Limb (tissue), 2 donors: ENCODE data around the gene FARS2.

Experiments used
- DNase-seq, 2 donors: peaks; one replicate each; pipeline ENCODE4 v3.0.0-alpha.2; 2016; ENCODE audit errors: extremely low spot score in 2 of 2

Gene FARS2

DNA sequence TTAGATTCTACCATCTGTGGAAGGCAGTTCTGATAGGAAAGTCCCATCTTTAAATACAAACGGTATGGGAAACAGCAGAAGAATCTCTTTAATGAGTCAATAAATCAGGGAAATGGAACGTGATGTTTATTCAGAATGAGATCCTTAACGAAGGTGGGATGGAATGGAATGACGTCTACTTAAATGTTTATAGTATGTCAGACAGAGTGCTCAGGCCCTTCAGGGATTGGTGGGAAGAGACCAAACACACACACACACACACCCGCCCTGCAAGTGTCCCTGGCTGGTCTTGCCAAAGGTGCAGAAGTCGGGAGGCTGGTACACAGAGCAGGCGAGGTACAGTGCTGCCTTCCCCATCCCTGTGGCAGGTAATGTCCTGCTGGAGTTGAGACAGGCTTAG is 164.0 kb downstream of the FARS2 start:
- DNase-seq = no peak

DNA sequence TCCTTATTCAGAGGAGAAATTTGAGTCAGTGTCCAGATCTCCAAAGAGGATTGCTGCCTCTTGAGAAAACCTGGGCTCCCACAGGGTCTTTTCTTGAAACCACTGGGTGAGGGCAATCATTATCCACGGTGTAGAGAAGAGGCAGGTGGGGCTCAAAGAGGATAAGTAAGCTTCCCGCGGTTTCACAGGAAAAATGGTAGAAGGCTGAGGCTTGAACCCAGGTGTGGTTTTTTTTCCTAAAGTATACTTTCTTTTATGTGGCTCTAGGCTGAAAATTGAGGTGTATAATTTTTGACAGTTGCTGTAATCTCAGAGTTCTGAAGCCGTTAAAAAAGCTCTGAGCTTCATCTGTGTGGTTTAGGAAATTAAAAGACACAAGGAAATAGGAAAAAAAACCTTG is 164.5 kb downstream of the FARS2 start:
- no peak for DNase-seq

DNA sequence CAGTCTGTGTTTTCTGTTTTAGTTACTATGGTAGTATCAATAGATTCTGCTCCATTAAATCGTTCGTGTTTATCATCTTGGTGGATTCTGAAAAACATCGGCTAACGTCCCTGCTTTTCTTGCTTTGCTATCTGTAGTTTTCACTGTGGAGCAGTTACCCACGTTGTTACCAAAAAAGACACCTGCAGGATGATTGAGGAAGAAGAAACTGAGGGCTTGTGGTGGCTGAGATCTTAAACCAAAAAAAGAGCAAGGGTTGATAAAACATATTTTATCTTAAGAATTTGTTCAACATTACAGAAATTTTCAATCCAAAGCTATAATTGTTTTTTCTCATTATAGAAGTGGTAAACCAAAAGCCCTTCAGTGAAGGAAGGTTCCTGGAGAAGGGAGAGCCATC is 166.3 kb downstream of the FARS2 start:
- no peak for DNase-seq

DNA sequence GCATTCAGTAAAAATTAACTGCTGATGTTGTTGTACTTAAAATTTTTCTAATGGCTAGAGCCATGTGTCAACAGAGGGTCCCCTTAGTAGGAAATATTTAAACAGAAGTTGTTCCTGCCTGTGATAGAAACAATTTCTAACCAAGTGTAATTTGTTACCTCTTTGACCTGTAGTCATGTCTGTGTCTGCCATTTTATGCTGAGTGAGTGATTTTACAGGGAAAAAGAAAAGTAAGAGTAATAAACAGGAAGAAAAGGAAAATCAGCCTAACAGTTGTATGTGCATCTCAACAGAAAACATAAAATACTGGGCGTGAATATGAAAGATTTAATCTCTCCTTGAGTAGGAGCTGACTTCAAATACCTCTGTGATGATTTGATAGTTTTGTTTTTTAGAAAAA is 172.0 kb downstream of the FARS2 start:
- no peak for DNase-seq

DNA sequence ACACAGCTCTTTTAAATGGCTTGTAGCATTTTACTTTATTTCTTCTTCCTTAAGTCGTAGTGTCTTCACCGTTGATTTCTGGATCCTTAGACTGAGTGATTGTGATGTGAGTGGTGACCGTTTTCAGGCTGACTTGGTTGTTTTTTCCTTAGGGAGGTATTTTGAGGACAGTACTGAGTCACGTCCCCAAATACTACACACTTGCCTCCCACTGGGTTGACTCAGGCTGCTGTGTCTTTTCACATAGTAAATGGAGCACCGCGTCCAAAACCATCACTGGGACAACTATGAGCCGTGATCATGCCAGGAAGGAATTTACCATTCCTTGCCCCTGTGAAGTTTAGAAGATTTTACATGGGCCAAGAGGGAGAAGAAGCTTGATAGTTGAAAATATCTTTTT is 174.1 kb downstream of the FARS2 start:
- no peak for DNase-seq

DNA sequence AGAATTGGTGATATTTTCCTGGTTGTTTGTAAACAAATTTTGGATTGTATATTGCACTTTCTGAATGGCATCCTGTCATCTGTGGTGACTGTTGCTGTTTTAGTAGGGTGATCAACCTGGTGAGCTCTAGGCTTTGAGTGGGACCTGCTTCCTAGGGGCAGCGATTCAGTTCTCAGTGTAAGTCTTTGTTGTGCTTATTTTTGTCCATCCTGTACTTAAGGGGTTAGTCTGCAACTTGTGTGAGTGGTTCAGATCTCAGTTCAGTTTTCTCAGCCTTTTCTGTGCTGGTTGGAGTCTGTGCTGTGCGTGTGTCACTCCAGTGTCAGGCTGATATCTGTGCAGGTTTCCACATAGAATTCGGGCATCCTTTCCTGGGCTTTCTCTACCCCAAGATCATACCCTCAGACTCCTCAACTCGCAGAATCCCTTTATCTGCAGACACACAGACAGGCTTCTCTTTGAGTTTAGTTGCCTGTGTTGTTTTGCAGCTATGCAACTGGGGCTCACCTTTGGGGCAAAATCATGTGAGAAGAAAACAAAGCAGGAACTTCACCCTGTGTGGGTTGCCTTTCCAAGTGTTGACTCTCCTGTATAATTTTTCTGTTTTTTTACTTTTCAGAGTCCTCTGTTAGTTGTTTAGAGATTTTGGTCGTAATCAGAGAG is 177.7 kb downstream of the FARS2 start:
- DNase-seq = no peak

DNA sequence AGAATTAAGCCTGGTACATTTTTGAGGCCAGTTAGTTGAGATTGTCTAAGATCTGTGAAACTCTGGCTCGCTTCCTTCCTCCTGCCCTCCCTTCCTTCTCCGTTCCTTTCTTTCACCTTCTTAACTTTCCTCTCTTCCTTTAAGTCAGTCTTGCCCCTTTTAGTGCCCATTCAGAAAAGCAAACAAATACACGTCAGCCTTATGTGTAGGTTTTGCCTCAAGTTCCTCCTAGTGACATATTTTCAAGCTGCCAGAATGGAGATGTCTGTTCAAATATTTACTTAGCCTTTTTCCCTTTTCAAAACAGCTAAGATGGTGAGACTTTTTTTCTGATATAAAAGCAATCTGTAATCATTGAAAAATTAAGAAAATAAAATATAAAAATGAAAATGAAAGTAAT is 178.4 kb downstream of the FARS2 start:
- no peak for DNase-seq

DNA sequence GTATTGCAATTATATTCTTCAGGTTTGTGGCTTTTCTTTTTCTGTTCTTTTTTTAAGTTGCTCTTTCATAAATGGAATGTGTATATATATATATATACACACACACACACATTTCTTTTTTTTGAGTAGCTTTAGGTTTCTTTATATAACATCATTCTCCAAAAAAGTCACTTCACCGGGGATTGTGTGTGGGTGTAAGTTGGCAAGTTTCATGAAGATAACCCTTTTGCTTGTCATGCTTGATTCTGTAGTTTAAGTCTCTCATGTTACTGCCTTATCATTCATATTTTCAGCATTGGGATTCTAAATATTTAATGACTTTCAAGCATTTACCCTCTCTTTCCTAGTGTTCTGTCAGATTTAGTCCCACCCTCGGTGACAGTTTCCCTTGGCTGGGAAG is 181.0 kb downstream of the FARS2 start:
- DNase-seq = no peak

DNA sequence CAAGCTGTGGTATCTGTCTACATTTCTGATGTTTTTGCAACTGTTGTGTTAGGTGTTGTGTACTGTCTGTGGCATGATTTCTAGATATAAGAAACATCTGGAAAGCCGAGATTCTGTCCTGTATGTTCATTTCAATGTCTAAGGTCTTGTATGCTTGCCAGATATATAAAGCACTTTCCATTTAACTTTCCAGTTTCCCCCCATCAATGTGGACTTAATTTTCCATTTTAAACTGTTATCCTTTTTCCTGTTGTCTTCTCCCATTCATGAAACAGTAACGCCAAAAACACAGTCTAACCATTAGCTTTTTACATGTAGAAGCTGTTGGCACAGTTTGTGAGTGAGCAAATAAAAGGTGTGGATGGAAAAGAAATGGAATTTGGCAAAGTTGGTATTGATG is 181.6 kb downstream of the FARS2 start:
- peak in 1 of 2 donors; percentile 53 for DNase-seq

DNA sequence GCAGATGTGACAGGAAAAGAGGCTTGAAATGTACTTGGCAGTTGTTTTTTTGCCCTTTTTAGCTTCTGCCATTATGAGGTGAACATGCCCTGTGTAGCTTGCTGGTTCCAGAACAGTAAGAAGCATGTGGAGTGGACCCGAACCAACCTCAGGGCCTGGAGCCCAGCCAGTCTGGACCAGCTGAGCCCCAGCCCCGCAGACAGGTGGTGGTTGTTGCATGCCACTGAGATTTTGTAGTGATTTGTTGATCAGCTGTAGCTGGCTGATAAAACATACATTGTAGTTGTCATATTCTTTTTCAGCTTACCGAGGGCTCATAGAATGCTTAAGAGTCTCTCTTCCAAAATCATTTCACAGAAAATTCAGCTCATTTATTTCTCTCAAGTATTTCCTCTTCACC is 182.2 kb downstream of the FARS2 start:
- peak in 1 of 2 donors; percentile 3 for DNase-seq

DNA sequence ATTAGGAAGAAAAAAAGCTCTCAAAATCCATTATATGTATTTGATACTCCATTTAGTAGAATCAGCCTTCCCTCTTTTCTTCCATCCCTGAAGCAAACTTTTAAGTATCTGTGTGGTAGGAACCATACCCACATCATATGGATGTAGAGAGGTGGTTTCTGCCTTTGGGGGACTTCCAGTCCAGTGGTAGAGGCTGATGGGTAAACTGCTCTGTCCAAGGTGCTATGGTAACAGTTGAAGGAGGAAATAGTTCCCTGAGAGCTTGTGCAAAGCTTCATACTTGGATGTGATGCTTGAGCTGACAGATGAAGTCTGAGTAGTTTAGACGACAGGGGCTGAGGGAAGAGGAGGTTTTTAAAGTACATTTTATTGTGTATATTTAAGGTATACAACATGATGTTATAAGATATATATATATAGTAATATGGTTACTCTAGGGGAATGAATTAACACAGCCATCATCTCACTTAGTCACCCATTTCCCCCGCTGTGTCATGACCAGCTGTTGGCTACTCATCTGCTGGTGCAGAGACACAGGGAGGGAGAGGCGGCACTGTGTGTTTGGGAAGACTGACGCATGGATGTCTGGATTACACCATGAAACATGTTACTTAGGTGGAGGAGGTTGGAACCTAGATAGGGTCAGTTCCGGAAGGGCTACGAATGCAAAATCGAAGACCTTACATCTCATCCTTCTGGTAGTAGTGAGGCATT is 185.2 kb downstream of the FARS2 start:
- no peak for DNase-seq

DNA sequence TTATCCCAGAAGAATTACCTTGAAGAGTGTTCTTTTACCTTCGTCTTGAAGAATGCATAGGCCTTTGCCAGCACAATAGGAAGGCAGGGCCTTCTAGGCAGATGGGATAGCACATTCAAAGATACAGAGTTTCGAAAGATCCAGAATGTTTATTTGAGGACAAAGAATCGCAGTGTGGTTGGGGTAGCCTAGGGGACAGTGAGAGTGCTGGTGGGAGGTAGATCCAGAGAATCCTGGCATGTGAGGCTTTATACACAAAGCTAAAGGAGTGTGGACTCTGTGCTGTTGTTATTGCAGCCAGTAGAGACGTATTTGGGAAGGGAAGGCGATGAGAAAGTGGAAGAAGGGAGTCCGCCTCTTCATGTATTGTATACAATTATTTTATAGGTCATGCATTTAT is 186.6 kb downstream of the FARS2 start:
- DNase-seq = no peak

DNA sequence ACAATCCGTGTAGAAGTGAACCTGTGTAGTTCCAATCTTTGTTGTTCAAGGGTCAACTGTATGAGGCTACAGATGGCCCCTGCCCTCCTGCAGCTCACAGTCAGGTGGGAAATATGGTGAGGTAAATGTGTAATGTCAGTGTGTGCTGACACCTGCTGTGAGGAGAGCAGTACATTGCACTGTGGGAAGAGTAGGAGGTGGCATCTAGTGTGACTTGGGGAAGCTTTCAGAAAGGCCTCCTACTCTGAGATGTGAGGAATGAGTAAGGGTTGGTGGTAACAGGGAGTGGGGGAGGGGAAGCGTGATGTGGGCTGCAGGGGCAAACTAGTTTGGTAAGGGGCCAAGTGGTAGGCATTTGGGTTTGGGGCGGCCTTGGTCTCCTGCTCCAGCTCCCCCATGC is 188.8 kb downstream of the FARS2 start:
- no peak for DNase-seq

DNA sequence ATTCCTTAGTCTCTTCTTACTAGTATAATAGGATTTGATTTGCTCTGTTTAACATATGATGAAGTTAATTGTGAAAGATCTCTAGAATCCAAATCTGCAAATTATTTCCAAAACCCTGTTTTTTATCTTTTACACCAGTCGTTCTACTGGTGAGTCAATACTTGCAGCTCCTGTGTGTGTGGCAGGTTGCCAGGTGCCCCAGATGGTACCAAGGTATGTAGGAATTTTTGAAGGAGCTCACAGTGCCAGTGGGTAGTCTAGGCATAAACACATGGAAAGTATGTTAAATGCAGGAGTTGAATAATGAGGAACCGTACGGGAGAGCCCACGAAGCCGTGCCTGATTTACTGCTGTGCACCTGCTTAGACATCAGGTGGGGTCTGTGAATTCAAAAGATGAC is 192.2 kb downstream of the FARS2 start:
- no peak for DNase-seq

DNA sequence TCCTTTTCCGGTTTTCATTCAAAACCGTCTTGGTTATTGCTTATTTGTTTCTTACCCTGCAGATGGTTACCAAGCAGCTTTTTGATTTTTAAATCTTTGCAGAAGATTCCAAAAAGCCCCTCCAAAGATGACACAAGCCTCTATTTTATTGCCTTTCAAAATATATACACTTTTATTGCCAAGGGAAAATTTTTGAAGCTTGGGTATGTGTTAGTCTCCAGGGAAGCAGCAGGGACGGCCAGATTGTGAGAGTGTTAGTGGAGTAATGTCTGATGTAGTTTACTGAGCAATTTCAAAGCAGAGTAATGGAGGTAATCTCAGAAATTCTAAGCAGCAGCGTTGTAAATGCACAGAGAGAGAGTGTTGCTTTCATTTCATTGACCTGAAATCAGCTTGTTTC is 193.8 kb downstream of the FARS2 start:
- DNase-seq = no peak

DNA sequence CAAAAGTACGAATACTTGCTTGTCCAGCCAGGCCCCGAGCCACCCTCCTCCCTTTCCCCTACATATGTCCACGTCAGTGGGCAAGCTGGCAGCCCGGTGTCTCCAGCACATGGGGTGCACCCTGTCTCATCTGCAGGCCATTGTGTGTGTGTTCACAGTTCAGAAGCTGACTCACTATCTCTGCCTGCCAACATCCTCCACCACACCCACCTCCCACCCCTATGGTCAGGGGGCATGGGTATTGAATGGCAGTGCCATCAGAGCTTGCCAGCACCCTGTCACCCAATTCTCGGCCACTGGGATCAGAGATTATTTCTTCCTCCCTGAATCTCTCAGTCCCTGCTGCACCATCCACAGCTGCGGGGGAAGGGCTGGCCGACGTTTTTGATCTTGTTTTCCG is 195.7 kb downstream of the FARS2 start:
- no peak for DNase-seq

DNA sequence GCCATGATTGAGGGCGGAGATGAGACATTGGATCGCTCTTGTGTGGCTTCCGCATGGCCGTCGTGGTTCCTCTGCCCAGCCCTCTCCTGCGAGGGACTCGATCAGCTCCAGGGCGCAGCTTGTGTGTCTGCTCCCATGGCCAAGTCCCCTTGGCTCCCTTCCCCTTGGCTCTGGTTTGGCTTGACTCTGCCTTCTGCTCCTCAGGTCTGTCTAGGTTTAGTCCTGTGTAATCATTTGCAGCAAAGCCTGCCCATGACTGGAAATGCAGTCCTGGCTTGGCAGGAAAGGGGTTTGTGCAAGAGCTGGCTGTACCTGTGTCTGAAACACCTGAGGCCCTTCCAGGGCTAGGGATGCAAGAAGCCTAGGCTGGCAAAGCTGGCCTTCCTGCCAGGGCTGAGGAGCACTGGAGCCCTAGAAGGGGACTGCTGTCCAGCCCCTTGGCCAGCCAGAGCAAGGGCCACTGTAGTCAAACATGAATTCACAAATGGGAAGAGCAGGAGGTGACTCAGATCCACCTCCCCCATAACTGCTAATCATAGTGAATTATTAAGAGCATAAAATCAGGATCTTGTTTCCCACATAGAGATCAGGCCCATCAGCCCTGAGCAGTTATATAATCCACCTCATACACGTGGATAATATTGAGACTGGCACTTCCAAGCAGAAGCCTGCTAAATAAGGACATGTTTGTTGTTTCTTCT is 196.8 kb downstream of the FARS2 start:
- no peak for DNase-seq

DNA sequence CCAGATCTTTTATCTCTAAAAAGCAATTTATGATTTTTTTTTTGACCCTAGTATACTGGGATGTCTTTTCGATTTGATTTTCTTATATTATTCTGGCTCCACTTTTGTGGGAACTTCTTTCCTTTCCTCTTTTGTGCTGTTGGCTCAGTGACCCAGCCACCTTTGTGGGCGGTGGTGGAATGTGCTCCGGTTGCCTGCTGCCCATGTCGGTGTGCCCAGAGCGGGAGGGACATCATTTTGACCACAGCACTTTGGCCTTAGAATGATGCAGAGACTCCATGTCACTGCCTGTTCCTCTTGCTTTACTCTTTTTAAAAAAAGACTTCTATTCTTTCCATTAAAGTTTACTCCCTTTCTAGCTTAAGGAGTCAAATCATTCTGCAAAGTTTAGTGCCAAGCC is 198.0 kb downstream of the FARS2 start:
- no peak for DNase-seq

DNA sequence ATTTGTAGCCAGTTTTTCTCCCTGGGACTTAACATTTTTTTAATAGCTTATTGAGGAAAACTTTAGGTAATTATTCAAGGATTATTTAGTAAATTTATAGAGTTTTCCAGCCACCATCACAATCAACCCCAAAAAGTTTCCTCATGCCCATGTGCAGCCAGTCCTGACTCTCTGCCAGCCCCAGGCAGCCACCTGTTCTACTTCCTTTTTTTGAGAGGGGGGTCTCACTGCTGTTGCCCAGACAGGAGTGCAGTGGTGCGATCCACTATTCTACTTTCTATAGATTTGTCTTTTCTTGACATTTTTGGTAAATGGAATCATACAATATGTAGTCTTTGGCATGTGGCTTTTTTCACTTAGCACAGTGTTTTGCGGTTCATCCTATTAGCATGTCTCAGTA is 200.1 kb downstream of the FARS2 start:
- no peak for DNase-seq

DNA sequence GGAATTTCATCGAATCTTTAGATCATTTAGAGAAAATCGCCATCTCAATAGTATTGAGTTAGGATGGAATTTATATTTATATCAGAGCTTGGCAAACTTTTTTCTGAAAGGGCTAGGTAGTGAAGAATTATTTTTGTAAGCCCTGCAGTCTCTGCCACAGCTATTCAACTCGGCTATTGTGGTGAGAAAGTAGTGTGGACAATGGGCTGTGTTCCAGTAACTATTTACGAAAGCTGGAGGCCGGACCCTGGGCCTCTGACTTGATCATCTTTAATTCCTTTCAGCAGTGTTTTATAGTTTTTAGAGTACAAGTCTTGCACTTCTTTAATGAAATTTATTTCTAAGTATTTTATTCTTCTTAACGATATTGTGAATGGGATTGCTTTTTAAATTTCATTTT is 201.5 kb downstream of the FARS2 start:
- no peak for DNase-seq

DNA sequence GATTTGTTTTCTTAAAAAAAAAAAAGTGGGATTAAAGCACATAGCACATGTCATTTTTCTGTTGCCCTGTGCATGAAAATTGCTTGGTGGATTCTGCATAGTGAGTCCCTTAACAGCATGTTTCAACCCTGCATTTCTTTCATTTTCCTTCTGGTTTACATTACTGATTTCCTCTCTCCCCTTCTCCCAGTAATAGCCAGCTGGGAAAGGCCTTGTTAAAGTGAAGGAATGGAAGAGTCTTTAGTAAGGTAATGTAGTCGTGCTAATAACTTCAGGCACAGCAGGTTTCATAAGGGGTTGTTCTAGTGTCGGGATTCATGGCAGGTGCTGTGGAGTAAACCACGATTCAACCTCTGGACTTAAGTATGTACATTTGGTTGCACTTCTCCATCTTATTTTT is 202.4 kb downstream of the FARS2 start:
- DNase-seq = no peak

DNA sequence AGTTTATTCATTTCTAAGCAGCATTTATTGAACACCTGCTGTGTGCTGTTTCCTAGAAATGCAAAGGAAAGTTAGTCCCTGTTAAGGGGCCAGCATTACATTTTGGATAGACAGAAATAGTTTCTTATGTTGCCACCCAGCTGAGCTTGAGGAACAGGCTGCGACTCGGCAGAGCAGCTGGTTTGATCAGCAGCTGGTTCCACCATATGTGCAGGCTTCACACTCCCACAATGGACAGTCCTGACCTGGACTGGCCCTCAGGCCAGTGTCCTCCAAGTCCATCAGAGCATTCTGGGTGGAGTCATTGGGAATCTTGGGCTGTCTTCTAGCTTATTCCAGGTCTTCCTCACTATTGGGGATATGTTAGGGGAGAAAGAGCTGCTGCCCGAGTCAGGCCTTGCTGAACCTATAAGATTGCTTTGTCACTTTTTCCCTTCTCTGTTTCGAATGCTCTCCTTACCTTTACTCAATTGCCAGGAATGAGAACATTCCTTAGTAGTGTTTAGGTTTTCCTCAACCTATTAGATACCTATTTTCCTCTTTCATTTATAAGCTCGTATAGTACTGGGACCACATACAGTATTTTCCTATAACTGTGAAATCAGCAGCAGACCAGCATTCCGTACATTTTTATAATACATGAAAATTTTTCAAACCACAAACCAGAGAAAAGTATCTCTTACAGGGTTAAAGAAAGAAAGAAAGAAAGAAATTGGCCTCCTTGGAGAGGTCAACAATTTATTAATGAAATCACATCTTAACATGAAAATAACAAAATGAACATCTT is 203.0 kb downstream of the FARS2 start:
- no peak for DNase-seq
